CD4-positive, alpha-beta T cell treated with Interleukin-10 for 1 hour (primary cell): ENCODE measurements around the gene CCL17.
"Not testable (repeated sequence)": the region's sequence is repeated elsewhere in the genome, so short reads cannot be mapped to it uniquely, and the experiment has no call there.

ENCODE experiments used
- DNase-seq: peaks from one replicate; pipeline ENCODE4 v3.0.0-alpha.2; 2020

The CCL17 gene

GRCh38 chr16:57403965-57404817, at the start of gene CCL17:
Gene CCL17, plus strand, starts transcription at chr16:57404767. Its CDS starts 9,166 bp downstream, at chr16:57413933.
- no peak for DNase-seq

- no peak for DNase-seq
Measured at GRCh38 chr16:57355898-57356414, 48.6 kb upstream of the CCL17 start.

GRCh38 chr16:57356547-57356946, 48.0 kb upstream of the CCL17 start:
- DNase-seq = no peak

- DNase-seq = no peak
Measured at GRCh38 chr16:57357330-57358085, 47.1 kb upstream of the CCL17 start.

- DNase-seq = no peak
Measured at GRCh38 chr16:57358086-57358420, 46.5 kb upstream of the CCL17 start.

- no peak for DNase-seq
Measured at GRCh38 chr16:57358527-57359095, 46.0 kb upstream of the CCL17 start, which contains the start of gene CCL22. Gene CCL22, plus strand, starts transcription at chr16:57358783. Its CDS starts 34 bp downstream, at chr16:57358817.

- no peak for DNase-seq
Measured at GRCh38 chr16:57360321-57360935, 44.1 kb upstream of the CCL17 start.

- no peak for DNase-seq
Measured at GRCh38 chr16:57361404-57361803, 43.2 kb upstream of the CCL17 start.

GRCh38 chr16:57364143-57364542, 40.4 kb upstream of the CCL17 start:
- DNase-seq = no peak

- no peak for DNase-seq
Measured at GRCh38 chr16:57366544-57367040, 38.0 kb upstream of the CCL17 start.

- no peak for DNase-seq
Measured at GRCh38 chr16:57367116-57367752, 37.3 kb upstream of the CCL17 start.

GRCh38 chr16:57371494-57372371, 32.8 kb upstream of the CCL17 start:
- no peak for DNase-seq

GRCh38 chr16:57372372-57373116, 32.0 kb upstream of the CCL17 start, which contains the start of gene CX3CL1:
Gene CX3CL1, plus strand, starts transcription at chr16:57372490. Its CDS starts 79 bp downstream, at chr16:57372569.
- DNase-seq = no peak

GRCh38 chr16:57373117-57373947, 31.2 kb upstream of the CCL17 start:
- DNase-seq = no peak

- DNase-seq = no peak
Measured at GRCh38 chr16:57374067-57374534, 30.5 kb upstream of the CCL17 start.

GRCh38 chr16:57374925-57375465, 29.6 kb upstream of the CCL17 start:
- not testable (repeated sequence) for DNase-seq

- DNase-seq = no peak
Measured at GRCh38 chr16:57376313-57376818, 28.2 kb upstream of the CCL17 start.

GRCh38 chr16:57377080-57377841, 27.3 kb upstream of the CCL17 start:
- DNase-seq = no peak
